ENCODE data around the gene WWOX. TPM values are rescaled to one million over a fixed set of nuclear protein-coding genes. Genes with fewer than 3 reads are reported as not detected.

WWOX gene
- total RNA-seq, 1 donor from 2014 or later: 19.2 TPM

DNA sequence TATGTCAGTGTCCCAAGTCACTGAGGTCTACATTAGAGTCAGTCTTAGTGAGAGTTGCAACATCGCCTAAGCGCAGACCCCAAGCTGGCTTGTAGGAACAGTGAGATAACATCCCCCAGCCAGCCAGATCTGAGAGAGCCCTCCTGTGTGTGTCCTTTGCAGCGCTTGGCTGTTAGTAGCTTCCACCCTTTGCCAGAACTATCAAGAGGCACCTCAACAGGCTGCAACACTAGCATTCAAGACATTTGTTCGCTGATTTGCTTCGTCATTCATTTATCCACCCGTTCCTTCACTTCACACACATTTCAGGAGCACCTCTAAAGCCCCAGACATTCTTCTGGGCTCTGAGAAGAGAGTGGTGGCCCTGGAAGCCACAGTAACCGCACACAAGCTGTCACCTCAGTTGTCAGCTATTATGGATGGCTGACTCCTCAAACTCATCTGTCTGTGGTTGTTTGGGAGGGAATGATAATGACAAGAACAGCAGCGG lies 289.6 kb downstream of the WWOX start:
- Histone ChIP-seq H3K27ac (no peak overlapping the region), H3K4me1 (no peaks in the 10 kb centered on the region), H3K27me3 (ENCODE audit: low read depth) (no peaks in the 10 kb centered on the region), H3K9me3 (peaks cover 8% of the 10 kb centered on the region), H3K36me3 (no peaks in the 10 kb centered on the region), H3K4me3 (no peak overlapping the region)
- intact Hi-C loops (cut with DNase I): no loop called here
- no peak for TF ChIP-seq CTCF (IDR thresholded peaks at IDR 0.05)
- DNase-seq: no peak
- ATAC-seq: no peak

GRCh38 chr16:78390092-78390491 lies 290.6 kb downstream of the WWOX start:
- DNase-seq (no peak), ATAC-seq (no peak)
- Histone ChIP-seq H3K27ac (no peak overlapping the region), H3K4me3 (no peak overlapping the region), H3K36me3 (no peaks in the 10 kb centered on the region), H3K4me1 (no peaks in the 10 kb centered on the region), H3K9me3 (peaks cover 8% of the 10 kb centered on the region), H3K27me3 (ENCODE audit: low read depth) (no peaks in the 10 kb centered on the region)
- intact Hi-C loops (cut with DNase I): no loop called here
- no peak for TF ChIP-seq CTCF (IDR thresholded peaks at IDR 0.05)

DNA sequence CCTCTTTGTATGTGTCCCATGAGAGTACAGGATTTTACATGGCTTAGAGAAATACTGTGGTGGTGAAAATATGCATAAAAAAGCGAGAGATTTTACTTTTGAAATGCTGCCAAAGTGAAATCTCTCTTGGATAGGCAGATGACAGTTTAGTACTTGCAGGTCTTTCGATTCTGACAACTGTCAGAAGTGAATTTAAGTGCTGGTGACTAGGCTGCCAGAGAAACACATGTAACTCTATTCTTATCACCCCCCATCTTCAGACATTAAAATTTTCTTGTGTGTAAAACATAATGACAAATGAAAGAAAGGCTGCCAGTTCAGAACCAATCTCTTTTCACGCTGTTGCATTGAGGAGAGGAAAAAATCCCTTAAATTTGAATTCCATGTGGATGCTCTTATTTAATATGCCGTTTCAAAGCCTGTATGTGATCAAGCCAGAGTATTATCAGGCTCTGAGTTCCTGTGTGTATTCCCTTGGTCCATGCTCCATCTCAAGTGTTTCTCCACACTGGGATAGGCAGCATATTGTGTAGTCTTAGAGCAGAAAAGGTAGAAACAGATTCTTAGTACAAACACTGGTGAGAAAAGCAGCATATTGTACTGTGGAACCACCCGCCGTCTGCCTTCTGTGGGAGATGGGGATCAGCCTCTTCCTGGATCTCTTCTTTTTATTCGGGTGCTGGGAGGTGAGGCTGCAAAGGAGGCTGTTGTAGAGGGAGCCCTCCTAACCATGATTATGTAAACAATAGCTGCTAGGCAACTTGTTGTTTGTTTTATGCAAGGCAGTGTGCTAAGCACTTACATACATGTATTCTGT lies 291.3 kb downstream of the WWOX start:
- no peak for DNase-seq
- no peaks in the 10 kb centered on the region for H3K4me1 ChIP-seq
- peaks cover 8% of the 10 kb centered on the region for H3K9me3 ChIP-seq
- ATAC-seq: peak; percentile 33 to 39
- intact Hi-C loops (cut with DNase I): no loop called here
- no peak for TF ChIP-seq CTCF (IDR thresholded peaks at IDR 0.05)
- no peaks in the 10 kb centered on the region for H3K27me3 ChIP-seq (ENCODE audit: low read depth)
- no peaks in the 10 kb centered on the region for H3K36me3 ChIP-seq
- no peak overlapping the region for H3K4me3 ChIP-seq
- no peak overlapping the region for H3K27ac ChIP-seq

DNA sequence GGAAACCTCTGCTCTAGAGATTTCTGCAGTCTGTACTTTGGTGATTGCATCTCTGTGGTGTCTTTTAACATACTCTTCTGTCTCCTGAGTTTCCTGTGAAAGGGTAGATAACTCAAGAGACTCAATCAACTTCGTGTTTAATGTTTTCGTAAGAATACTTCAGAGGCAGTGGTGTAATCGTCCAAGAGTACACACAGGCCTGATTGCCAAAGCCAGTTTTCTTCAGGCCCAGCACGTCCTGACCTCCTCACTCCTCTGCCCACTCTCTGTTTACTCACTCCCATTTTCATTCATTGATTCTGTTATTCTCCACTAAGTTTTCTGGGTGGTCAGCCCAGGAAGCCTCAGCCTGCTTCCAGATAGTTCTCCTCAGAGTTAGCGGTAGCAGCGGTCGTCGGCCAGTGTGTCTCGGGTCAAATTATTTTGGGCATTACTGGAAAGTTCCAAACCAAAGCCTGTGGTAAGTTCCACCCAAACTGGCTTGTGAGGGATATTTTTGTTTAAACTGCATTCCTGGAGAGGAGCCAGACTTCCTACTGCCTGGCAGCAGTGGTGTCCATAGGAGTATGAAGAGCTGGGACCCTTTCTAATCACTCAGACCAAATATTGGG lies 293.2 kb downstream of the WWOX start:
- Histone ChIP-seq H3K9me3 (peaks cover 8% of the 10 kb centered on the region), H3K36me3 (no peaks in the 10 kb centered on the region), H3K4me1 (no peaks in the 10 kb centered on the region), H3K4me3 (no peak overlapping the region), H3K27me3 (ENCODE audit: low read depth) (no peaks in the 10 kb centered on the region), H3K27ac (no peak overlapping the region)
- ATAC-seq (no peak), DNase-seq (no peak)
- TF ChIP-seq CTCF (IDR thresholded peaks at IDR 0.05): no peak
- intact Hi-C loops (cut with DNase I): no loop called here

- ATAC-seq (no peak), DNase-seq (no peak)
- no peak for TF ChIP-seq CTCF (IDR thresholded peaks at IDR 0.05)
- H3K27me3 ChIP-seq (ENCODE audit: low read depth): no peaks in the 10 kb centered on the region
- peaks cover 8% of the 10 kb centered on the region for H3K9me3 ChIP-seq
- H3K4me3 ChIP-seq: no peak overlapping the region
- intact Hi-C loops (cut with DNase I): no loop called here
- no peak overlapping the region for H3K27ac ChIP-seq
- no peaks in the 10 kb centered on the region for H3K4me1 ChIP-seq
- no peaks in the 10 kb centered on the region for H3K36me3 ChIP-seq
These were observed 295.6 kb downstream of the WWOX start for GRCh38 chr16:78395035-78395434.

Measured in lower lobe of right lung (tissue), 2 donors.